Measurements from ENCODE around the gene TRIP12. TPM values are rescaled to one million over a fixed set of nuclear protein-coding genes. Genes with fewer than 3 reads are reported as not detected.
A peak's percentile ranks its signal among the peaks of the same experiment; 100 is the strongest.

Gene TRIP12
- total and polyA plus RNA-seq, 2 of the 13 experiments (the other 11 are each of a cell fraction or from before 2014, with no cell fraction given): 72.1 to 153 TPM

GRCh38 chr2:229921101-229921891 lies 513 bp downstream of the TRIP12 start (continued):
- 0 out of 2 replicates have a peak, but pooled peaks have one; percentile 24 for TF ChIP-seq ZNF773 (CRISPR knock-in tag; IDR thresholded peaks at IDR 0.05; ENCODE audit: borderline replicate concordance)
- no peak for TF ChIP-seq RARG (CRISPR knock-in tag; IDR thresholded peaks at IDR 0.05; ENCODE audit: low read depth)
- no peak for TF ChIP-seq TEAD2 (CRISPR knock-in tag; IDR thresholded peaks at IDR 0.05)
- 0 out of 2 replicates have a peak, but pooled peaks have one; percentile 32 for TF ChIP-seq ZNF703 (CRISPR knock-in tag; IDR thresholded peaks at IDR 0.05; ENCODE audit: borderline replicate concordance)
- peak; percentile 55 for TF ChIP-seq YY1 (IDR thresholded peaks at IDR 0.05; ENCODE audit: insufficient read depth, insufficient replicate concordance, low read depth, low read length)
- 0 out of 2 replicates have a peak, but pooled peaks have one; percentile 36 for TF ChIP-seq ZNF333 (CRISPR knock-in tag; IDR thresholded peaks at IDR 0.05; ENCODE audit: borderline replicate concordance)
- no peak; the same call in 1 of the 2 replicates for TF ChIP-seq TMF1 (CRISPR knock-in tag; IDR thresholded peaks at IDR 0.05; ENCODE audit: low read depth)
- TF ChIP-seq ZNF343 (CRISPR knock-in tag; IDR thresholded peaks at IDR 0.05): 0 out of 2 replicates have a peak, but pooled peaks have one; percentile 47
- TF ChIP-seq SETDB1 (CRISPR knock-in tag; IDR thresholded peaks at IDR 0.05; ENCODE audit: borderline replicate concordance): no peak
- peak; percentile 32; the same call in 1 of the 2 replicates for TF ChIP-seq TFDP2 (CRISPR knock-in tag; IDR thresholded peaks at IDR 0.05)
- peak; percentile 60; the same call in 1 of the 2 replicates for TF ChIP-seq ZNF441 (CRISPR knock-in tag; IDR thresholded peaks at IDR 0.05; ENCODE audit: borderline replicate concordance)
- peak; percentile 90 for TF ChIP-seq ZNF639 (CRISPR knock-in tag; conservative IDR thresholded peaks at IDR 0.05)
- TF ChIP-seq PHF8 (CRISPR knock-in tag; IDR thresholded peaks at IDR 0.05): peak; percentile 72
- TF ChIP-seq PPARG (CRISPR knock-in tag; conservative IDR thresholded peaks at IDR 0.05): peak; percentile 38; the same call in 1 of the 2 replicates
- no peak for TF ChIP-seq XBP1 (CRISPR knock-in tag; IDR thresholded peaks at IDR 0.05)
- peak; percentile 75 for TF ChIP-seq KMT2B (CRISPR knock-in tag; IDR thresholded peaks at IDR 0.05)
- TF ChIP-seq ZNF280D (CRISPR knock-in tag; IDR thresholded peaks at IDR 0.05): peak; percentile 69; the same call in 1 of the 2 replicates
- no peak for TF ChIP-seq ZNF644 (CRISPR knock-in tag; IDR thresholded peaks at IDR 0.05; ENCODE audit: low read depth)
- TF ChIP-seq PAX8 (CRISPR knock-in tag; IDR thresholded peaks at IDR 0.05; ENCODE audit: borderline replicate concordance): 0 out of 2 replicates have a peak, but pooled peaks have one; percentile 43
- TF ChIP-seq SRSF1 (optimal IDR thresholded peaks at IDR 0.05; ENCODE audit: low read depth, low read length): peak; percentile 25
- TF ChIP-seq KLF12 (CRISPR knock-in tag; IDR thresholded peaks at IDR 0.05; ENCODE audit: borderline replicate concordance): no peak; the same call in 1 of the 2 replicates
- TF ChIP-seq NR2F6 (IDR thresholded peaks at IDR 0.05): peak; percentile 47; the same call in 1 of the 2 replicates
- TF ChIP-seq NR2F6 (CRISPR knock-in tag; IDR thresholded peaks at IDR 0.05): peak; percentile 34; the same call in 1 of the 2 replicates
- no peak for TF ChIP-seq JDP2 (CRISPR knock-in tag; IDR thresholded peaks at IDR 0.05; ENCODE audit: borderline replicate concordance)
- TF ChIP-seq MEF2D (CRISPR knock-in tag; IDR thresholded peaks at IDR 0.05): 0 out of 2 replicates have a peak, but pooled peaks have one; percentile 37
- TF ChIP-seq KMT2A (CRISPR knock-in tag; IDR thresholded peaks at IDR 0.05): peak; percentile 74; the same call in 1 of the 2 replicates
